Nephron (organoid): Measurements from ENCODE around the gene POMC.
"Not testable (repeated sequence)": the region's sequence is repeated elsewhere in the genome, so short reads cannot be mapped to it uniquely, and the experiment has no call there.

Experiments used
- H3K27ac Mint-ChIP-seq, 3 experiments: 2 replicates each; pipeline ENCODE4 v1.8.0; 2020; ENCODE audit warnings: mixed read lengths in 3 of 3, mild to moderate bottlenecking in 2 of 3, moderate library complexity in 1 of 3
- H3K27me3 Mint-ChIP-seq: 2 replicates; pipeline ENCODE4 v1.8.0; 2021; ENCODE audit warnings: low read depth, mild to moderate bottlenecking, moderate library complexity, mixed read lengths
- H3K36me3 Mint-ChIP-seq: 2 replicates; pipeline ENCODE4 v1.8.0; 2020; ENCODE audit warnings: low read depth, mixed read lengths
- H3K4me1 Mint-ChIP-seq: 2 replicates; pipeline ENCODE4 v1.8.0; 2020; ENCODE audit warnings: mixed read lengths
- H3K4me3 Mint-ChIP-seq, 3 experiments: 2 replicates each; pipeline ENCODE4 v1.8.0; 2020; ENCODE audit warnings: mild to moderate bottlenecking in 3 of 3, mixed read lengths in 3 of 3, moderate library complexity in 2 of 3
- H3K9me3 Mint-ChIP-seq: 2 replicates; pipeline ENCODE4 v1.8.0; 2020; ENCODE audit warnings: mixed read lengths
- TF ChIP-seq, protein P1 (sequence below), 3 experiments: fragments of 200-600 bp; sonication (generic); IDR thresholded peaks; one replicate each; pipeline ENCODE4 v1.5.0; 2021; ENCODE audit warnings: antibody characterized with exemption in 3 of 3; ENCODE audit not compliant: unreplicated experiment in 3 of 3

POMC gene

DNA sequence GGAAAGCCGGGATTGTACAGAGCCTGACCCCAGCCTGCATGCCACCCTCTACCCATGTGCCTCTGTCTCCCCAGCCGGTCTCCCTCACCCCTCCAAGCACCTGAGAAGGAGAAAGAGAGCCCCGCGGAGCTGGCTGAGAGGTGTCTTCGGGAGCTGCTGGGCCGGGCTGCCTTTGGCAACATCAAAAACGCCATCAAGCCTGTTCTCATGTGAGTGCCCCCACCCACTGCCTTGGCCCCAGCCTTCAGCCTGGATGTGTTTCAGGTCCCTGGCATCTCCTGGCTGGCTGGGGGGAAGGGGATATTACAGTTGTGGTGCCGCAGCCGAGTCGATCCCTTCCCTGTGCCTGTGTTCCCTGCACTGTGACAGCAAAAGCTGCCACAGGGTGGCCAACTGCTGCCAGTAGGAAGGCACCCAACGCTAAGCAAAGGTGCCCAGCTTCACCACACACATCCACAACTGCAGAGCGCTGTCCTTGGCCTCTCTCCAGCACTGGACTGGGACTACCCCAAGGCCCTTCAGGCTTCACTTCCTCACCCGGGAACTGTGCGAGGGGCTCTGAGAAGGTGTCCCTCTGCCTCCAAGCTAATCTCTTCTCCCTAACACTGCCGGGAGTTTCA lies 38.4 kb downstream of the POMC start:
- peaks cover 10% of the 10 kb centered on the region for H3K36me3 Mint-ChIP-seq
- peaks cover 34% of the 10 kb centered on the region for H3K27me3 Mint-ChIP-seq
- H3K4me1 Mint-ChIP-seq: peaks cover 5% of the 10 kb centered on the region
- no peak overlapping the region for H3K4me3 Mint-ChIP-seq
- H3K27ac Mint-ChIP-seq: no peak overlapping the region
- TF ChIP-seq, protein P1, sequence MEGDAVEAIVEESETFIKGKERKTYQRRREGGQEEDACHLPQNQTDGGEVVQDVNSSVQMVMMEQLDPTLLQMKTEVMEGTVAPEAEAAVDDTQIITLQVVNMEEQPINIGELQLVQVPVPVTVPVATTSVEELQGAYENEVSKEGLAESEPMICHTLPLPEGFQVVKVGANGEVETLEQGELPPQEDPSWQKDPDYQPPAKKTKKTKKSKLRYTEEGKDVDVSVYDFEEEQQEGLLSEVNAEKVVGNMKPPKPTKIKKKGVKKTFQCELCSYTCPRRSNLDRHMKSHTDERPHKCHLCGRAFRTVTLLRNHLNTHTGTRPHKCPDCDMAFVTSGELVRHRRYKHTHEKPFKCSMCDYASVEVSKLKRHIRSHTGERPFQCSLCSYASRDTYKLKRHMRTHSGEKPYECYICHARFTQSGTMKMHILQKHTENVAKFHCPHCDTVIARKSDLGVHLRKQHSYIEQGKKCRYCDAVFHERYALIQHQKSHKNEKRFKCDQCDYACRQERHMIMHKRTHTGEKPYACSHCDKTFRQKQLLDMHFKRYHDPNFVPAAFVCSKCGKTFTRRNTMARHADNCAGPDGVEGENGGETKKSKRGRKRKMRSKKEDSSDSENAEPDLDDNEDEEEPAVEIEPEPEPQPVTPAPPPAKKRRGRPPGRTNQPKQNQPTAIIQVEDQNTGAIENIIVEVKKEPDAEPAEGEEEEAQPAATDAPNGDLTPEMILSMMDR (IDR thresholded peaks at IDR 0.05; ENCODE audit: unreplicated experiment in 3 of 3): no peak
- H3K9me3 Mint-ChIP-seq: no peaks in the 10 kb centered on the region

DNA sequence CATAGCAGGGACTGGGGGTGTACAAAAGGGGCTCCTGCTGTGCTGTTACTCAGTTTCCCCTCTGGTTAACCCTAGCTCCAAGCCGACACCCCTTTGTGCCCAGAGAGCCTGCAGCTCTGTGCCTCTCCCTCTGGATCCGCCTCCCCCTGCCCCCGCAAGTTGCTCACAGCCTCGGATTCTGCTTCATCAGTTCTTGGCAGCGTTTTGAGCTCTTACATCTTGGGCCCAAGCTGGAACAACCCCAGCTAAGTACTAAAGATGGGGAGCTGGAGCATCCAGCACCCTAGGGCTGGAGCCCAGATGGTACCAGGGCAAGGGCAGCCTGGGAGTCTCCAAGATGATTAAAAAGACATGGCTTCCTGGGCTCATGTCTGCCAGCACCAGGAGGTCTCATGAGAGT lies 40.7 kb downstream of the POMC start:
- H3K9me3 Mint-ChIP-seq: no peaks in the 10 kb centered on the region
- peaks cover 10% of the 10 kb centered on the region for H3K4me1 Mint-ChIP-seq
- H3K27me3 Mint-ChIP-seq: peaks cover 27% of the 10 kb centered on the region
- H3K4me3 Mint-ChIP-seq: no peak overlapping the region
- H3K36me3 Mint-ChIP-seq: peaks cover 2% of the 10 kb centered on the region
- TF ChIP-seq, protein P1 (IDR thresholded peaks at IDR 0.05; ENCODE audit: unreplicated experiment in 3 of 3): no peak
- H3K27ac Mint-ChIP-seq: no peak overlapping the region

DNA sequence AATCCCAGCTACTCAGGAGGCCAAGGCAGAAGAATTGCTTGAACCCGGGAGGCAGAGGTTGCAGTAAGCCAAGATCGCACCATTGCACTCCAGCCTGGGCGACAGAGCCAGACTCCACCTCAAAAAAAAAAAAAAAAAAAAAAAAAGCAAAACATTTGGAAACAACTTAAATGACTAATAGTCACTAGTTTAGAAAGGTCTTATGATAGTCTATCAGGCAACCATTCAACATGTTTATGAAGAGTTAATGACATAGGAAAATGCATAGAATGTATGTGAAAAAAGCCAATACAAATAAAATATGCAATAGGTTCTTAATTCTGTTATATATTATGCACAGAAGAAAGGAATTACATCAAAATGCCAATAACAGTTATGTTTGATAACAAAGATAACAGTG lies 41.3 kb downstream of the POMC start:
- peaks cover 23% of the 10 kb centered on the region for H3K27me3 Mint-ChIP-seq
- H3K4me1 Mint-ChIP-seq, H3K9me3 Mint-ChIP-seq, H3K36me3 Mint-ChIP-seq, H3K4me3 Mint-ChIP-seq, H3K27ac Mint-ChIP-seq: not testable (repeated sequence)

DNA sequence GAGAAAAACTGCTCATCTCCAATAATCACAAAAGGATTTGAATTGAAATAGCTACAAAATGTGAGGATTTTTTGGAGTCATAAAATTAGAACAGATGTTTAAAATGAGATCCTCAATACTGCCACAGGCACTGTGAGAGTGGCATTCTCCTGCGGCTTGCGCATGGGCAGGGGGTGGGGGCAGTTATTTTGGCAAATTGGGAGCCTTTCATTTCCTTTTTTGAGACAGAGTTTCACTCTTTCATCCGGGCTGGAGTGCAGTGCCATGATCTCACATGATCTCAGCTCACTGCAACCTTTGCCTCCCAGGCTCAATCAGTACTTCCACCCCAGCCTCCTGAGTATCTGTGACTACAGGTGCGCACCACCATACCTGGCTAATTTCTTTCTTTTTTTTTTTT lies 42.4 kb downstream of the POMC start:
- Mint-ChIP-seq H3K4me1 (peaks cover 10% of the 10 kb centered on the region), H3K27ac (no peak overlapping the region), H3K27me3 (peaks cover 13% of the 10 kb centered on the region), H3K9me3 (no peaks in the 10 kb centered on the region), H3K4me3 (no peak overlapping the region), H3K36me3 (peaks cover 7% of the 10 kb centered on the region)
- TF ChIP-seq, protein P1 (IDR thresholded peaks at IDR 0.05; ENCODE audit: unreplicated experiment in 3 of 3): no peak

DNA sequence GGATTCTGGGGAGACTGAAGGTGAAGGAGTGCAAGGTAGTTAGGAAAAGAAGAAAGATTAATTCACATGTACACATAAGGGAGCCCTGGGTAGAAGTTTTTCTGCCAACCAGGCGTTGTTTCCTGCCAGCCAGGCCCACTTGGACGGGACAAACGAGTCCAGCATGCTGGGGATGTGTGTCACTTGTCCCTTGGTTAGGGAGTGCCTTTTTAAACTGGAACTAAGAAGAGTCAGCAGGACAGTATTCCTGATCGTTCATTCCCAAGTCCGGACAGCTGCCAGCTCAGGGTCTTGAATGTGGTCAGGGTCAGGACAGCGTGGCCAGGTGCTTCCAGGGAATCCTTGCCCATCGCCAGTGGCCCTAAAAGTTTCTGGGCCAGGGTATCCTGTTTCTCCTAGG lies 43.2 kb downstream of the POMC start:
- Mint-ChIP-seq H3K27me3 (peaks cover 6% of the 10 kb centered on the region), H3K4me3 (no peak overlapping the region), H3K36me3 (peaks cover 7% of the 10 kb centered on the region), H3K27ac (no peak overlapping the region), H3K9me3 (no peaks in the 10 kb centered on the region), H3K4me1 (peaks cover 10% of the 10 kb centered on the region)
- TF ChIP-seq, protein P1 (IDR thresholded peaks at IDR 0.05; ENCODE audit: unreplicated experiment in 3 of 3): no peak

DNA sequence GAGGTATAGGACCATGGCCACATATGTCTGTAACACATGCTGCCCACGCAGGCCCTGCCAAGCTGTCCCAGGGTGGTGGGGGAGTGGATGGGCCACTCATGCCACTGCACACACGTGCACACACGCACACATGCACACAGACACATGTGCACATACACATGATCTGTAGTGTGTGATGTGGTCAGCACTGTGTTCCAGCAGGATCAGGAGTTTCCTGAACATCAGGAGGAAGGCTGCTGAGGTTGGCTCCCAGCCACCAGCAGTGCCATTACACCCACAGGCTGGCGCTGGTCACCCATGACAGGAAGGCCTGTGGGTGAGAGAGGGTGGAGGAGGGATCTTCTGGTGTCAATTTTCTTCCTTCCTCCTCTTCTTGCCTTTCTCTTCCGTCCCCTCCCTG lies 44.7 kb downstream of the POMC start:
- Mint-ChIP-seq H3K36me3 (peaks cover 7% of the 10 kb centered on the region), H3K27ac (no peak overlapping the region), H3K4me1 (peaks cover 5% of the 10 kb centered on the region), H3K27me3 (peaks cover 5% of the 10 kb centered on the region), H3K4me3 (no peak overlapping the region), H3K9me3 (no peaks in the 10 kb centered on the region)
- TF ChIP-seq, protein P1 (IDR thresholded peaks at IDR 0.05; ENCODE audit: unreplicated experiment in 3 of 3): no peak
